GM21515 (cell line): ENCODE data around the gene NXPH1.

Source experiments
- ATAC-seq: cut with Tn5 transposase; IDR thresholded peaks from one replicate; pipeline ENCODE4 v1.9.1; 2021; ENCODE audit not compliant: unreplicated experiment

The NXPH1 gene

DNA sequence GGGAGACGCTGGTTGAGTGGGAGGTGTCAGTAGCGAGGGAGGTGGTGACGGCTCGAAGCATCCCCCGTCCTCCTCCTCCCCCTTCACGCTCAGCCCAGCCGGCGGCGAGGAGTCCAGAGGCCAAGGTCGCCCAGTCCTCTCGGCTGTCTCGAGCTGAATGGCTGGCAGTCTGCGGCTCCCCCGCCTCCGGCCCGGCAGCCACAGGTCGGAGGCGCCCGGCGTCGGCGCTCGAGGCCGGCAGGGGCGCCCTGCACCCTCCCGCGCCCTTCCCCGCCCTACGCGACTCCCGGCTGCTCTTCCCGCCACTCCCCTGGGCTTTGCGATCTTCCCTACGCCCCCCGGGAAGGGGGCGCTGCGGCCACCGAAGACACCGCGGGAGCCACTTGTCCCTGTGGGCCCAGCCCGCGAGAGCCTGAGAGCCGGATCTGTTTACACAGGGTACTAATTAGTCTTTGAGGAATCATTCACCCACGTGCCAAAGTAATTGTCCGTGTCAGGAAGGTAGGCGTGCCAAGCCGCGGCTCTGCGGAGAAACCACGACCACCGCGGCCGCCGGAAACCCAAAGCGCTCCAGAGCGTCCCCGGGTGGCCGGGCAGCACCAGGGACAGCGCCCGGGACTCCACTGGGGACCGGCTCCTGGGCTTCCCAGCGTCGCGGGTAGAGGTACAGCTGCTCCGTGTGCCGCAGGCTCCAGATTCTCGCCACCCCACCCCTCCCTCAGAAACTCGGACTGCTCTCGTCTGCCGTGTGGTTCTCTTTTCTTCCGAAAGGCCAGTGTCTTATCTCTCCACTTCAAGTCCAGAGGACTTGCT lies at the start of gene NXPH1:
NXPH1 (plus strand) TSS at position 133 of the 813 bp plus-strand sequence.
- ATAC-seq, result no peak

GRCh38 chr7:8384901-8385300 lies 48.5 kb upstream of the NXPH1 start:
- ATAC-seq, result no peak

DNA sequence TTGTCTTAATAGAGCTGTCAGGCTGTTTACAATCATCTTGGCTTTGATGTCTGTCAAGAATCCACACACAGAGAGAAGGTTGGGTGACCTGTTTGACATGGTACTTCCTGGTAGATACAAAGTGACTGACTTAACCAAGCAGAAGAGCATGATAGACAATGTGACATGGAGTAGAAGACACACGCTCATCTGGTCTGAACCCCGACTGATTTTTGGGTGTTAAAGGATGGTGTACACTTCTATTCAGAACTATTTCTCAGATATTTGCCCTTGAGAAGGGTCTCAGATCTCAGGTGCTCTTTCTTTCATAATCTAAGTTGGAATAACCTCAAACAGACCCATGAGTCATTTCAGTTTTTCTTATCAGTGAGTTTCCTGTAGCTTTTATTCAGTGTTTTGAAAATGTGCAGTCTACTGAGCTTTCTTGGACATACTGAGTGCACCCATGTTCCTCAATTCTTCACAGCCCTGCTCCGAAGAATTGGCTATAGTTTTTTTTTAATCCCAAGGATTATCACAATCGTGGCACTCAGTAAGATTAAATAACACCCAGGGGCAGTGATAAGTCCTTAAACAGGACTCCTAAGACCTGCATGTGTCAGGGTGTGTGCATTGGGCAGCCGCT lies 46.4 kb upstream of the NXPH1 start:
- ATAC-seq, result peak; percentile 73

- ATAC-seq, result peak; percentile 60
Measured at GRCh38 chr7:8387551-8388256, 45.7 kb upstream of the NXPH1 start.

DNA sequence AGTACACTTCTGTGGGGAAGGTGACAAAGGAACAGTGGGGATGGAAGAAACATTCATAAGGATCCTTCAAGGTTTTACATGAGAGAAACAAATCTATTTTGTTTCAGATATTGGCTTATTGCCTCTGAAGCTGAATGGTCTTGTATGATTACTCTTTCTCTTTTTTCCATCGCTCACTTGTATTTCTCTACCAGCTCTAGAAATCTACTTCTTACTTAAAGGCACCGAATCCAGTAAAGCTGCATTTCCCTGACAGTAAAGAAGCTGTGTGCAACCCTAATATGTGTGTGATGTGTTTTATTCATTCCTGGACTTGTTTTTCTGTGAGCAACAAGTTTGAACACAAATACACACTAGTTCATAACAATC lies 45.2 kb upstream of the NXPH1 start:
- no peak for ATAC-seq

GRCh38 chr7:8389593-8390261 lies 43.7 kb upstream of the NXPH1 start:
- no peak for ATAC-seq

DNA sequence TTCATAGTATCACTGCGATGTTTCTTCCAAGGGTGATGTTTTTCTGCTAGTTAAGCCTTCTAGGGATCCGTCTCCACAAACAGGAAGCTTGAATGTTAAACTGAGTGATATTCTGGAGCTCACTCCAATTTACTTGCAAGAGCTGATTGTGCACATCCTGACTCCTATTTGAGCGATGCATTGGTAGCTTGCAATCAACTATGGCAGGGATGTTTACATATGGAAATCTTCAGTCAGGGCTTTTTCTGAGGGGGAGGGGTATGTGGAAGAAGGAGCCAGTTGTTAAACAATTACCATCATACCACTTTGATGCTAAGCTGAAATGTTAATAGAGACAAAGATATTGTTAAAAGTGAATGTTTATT lies 43.2 kb upstream of the NXPH1 start:
- no peak for ATAC-seq

DNA sequence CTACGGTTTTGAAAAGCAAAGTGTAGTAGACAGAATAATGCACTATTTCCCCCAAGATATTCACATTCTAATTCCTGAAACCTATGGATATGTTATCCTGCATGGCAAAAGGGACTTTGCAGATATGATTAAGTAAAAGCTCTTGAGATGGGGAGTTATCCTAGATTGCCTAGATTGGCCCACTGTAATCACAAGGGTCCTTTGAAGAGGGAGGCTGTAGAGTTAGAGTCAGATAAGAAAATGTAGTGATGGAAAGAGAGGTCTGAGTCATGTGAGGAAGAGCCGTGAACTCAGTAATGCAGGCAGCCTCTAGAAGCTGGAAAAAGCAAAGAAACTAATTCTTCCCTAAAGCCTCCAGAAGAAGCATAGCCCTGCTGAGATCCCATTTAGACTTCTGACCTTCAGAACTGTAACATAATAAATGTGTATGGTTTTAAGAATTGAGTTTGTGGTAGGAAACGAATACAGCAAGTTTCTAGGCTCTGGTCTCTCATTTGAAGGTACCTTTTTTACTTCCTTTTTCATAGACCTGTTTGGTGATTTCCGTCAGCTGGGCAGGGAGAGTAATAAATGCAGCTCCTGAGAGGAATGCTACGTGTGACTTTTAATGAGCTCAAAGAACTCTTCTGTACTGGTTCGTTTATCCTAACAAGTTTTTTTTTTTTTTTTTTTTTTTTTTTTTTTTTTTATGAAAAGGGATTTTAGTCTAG lies 41.9 kb upstream of the NXPH1 start:
- peak; percentile 39 for ATAC-seq

DNA sequence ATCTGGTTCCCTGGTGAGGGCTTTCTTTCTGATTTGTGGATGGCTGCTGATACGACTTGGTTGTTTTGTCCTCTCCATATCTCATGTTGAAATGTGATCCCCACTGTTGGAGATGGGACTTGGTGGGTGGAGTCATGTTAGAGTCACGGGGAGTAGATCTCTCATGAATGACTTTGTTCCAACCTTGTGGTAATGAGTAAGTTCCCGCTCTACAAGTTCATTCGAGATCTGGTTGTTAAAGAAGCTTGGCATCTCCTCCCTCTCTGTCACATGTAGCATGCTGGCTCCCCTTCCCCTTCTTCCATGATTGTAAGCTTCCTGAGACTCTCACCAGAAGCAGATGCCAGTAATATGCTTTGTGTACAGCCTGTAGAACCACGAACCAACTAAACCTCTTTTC lies 37.1 kb upstream of the NXPH1 start:
- no peak for ATAC-seq

GRCh38 chr7:8408871-8409270 lies 24.5 kb upstream of the NXPH1 start:
- ATAC-seq, result no peak

- ATAC-seq, result no peak
Measured at GRCh38 chr7:8411103-8411502, 22.3 kb upstream of the NXPH1 start.

GRCh38 chr7:8413600-8413999 lies 19.8 kb upstream of the NXPH1 start:
- no peak for ATAC-seq

DNA sequence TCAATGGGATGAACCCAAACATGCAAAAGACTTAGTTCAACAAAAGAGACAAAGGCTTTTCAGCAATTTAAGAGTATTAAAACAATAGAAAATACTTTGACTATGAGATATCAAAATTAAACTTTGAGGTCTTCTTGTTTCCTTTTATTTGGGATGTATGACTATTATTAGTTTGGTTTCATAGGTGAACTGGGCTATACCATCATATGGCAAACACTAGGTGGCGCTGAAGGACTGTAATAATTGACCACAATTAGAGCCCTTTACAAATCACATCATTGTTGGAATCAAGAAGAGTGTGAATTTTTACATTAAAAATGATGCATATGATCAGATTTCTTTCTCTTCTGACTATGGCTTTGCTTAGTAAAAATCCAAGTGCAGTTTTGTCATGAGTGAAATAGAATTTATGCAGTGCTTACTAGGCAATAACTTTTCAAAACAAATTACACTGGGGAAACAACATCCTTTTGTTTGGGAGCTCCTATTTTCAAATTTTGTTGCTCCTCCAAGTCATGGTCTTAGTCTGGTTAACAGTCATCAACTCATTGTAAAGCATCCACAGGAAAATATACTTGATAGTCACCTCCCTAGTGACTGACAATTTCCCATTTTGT lies 14.7 kb upstream of the NXPH1 start:
- peak; percentile 79 for ATAC-seq

GRCh38 chr7:8422177-8422576 lies 11.2 kb upstream of the NXPH1 start:
- ATAC-seq, result no peak

GRCh38 chr7:8423057-8423456 lies 10.4 kb upstream of the NXPH1 start:
- ATAC-seq, result no peak

GRCh38 chr7:8425223-8425622 lies 8.2 kb upstream of the NXPH1 start:
- no peak for ATAC-seq

GRCh38 chr7:8430643-8431042 lies 2.8 kb upstream of the NXPH1 start:
- ATAC-seq, result no peak

- ATAC-seq, result no peak
Measured at GRCh38 chr7:8434290-8435002, 1.0 kb downstream of the NXPH1 start.

GRCh38 chr7:8435095-8435494 lies 1.7 kb downstream of the NXPH1 start:
- no peak for ATAC-seq
